SK-N-SH (cell line): Measurements from ENCODE around the gene DGLUCY. TPM values are rescaled to one million over a fixed set of nuclear protein-coding genes. Genes with fewer than 3 reads are reported as not detected.

Experiments used
- CHD2 ChIP-seq: fragments of 150-350 bp; IDR thresholded peaks from 2 replicates; pipeline ENCODE4 v1.6.1; 2018; ENCODE audit warnings: low read length; ENCODE audit not compliant: partially characterized antibody
- CTCF ChIP-seq: fragments of 200-600 bp; sonication (generic); IDR thresholded peaks from 2 replicates; pipeline ENCODE4 v1.6.1; 2017; ENCODE audit warnings: antibody characterized with exemption, mild to moderate bottlenecking, moderate library complexity
- ELF1 ChIP-seq: IDR thresholded peaks from 2 replicates; pipeline ENCODE4 v1.4.0; 2012
- FOXM1 ChIP-seq: IDR thresholded peaks from 2 replicates; pipeline ENCODE4 v1.4.0; 2012; ENCODE audit warnings: low read depth, mild to moderate bottlenecking
- MAX ChIP-seq: IDR thresholded peaks from 2 replicates; pipeline ENCODE4 v1.4.0; 2012; ENCODE audit warnings: low read depth
- MXI1 ChIP-seq: IDR thresholded peaks from 2 replicates; pipeline ENCODE4 v1.6.1; 2012; ENCODE audit warnings: mild to moderate bottlenecking, low read depth, low read length, improper control_type of control experiment
- NRF1 ChIP-seq: IDR thresholded peaks from 2 replicates; pipeline ENCODE4 v1.6.1; 2012; ENCODE audit warnings: low read depth, mild to moderate bottlenecking, low read length
- PBX3 ChIP-seq: IDR thresholded peaks from 2 replicates; pipeline ENCODE4; 2012
- POLR2AphosphoS5 ChIP-seq: IDR thresholded peaks from 2 replicates; pipeline ENCODE4 v1.6.1; 2012; ENCODE audit warnings: low read depth, low read length
- RAD21 ChIP-seq: IDR thresholded peaks from 2 replicates; pipeline ENCODE4 v1.6.1; 2012; ENCODE audit warnings: mild to moderate bottlenecking, low read length
- RCOR1 ChIP-seq: fragments of 150-350 bp; IDR thresholded peaks from 2 replicates; pipeline ENCODE4 v1.6.1; 2017; ENCODE audit warnings: antibody characterized with exemption, low read length
- RXRA ChIP-seq: IDR thresholded peaks from 2 replicates; pipeline ENCODE4 v1.4.0; 2012; ENCODE audit warnings: low read depth, mild to moderate bottlenecking, borderline replicate concordance
- SMC3 ChIP-seq: IDR thresholded peaks from 2 replicates; pipeline ENCODE4 v1.6.1; 2012; ENCODE audit warnings: low read depth, low read length, improper control_type of control experiment
- TCF12 ChIP-seq: IDR thresholded peaks from 2 replicates; pipeline ENCODE4 v1.4.0; 2012
- TEAD4 ChIP-seq: IDR thresholded peaks from 2 replicates; pipeline ENCODE4 v1.4.0; 2012; ENCODE audit warnings: mild to moderate bottlenecking, borderline replicate concordance; ENCODE audit not compliant: insufficient read depth
- YY1 ChIP-seq: IDR thresholded peaks from 2 replicates; pipeline ENCODE4 v1.4.0; 2012; ENCODE audit warnings: low read depth, mild to moderate bottlenecking
- polyA plus RNA-seq, 3 experiments: library from polyadenylated mRNA; depleted of rRNA; stranded (reverse); fragments of >200 nt; gene quantifications; 2 replicates each; pipeline ENCODE4 v1.2.3, GENCODE V29; 2012
- TF ChIP-seq, protein P1 (sequence below): fragments of 150-350 bp; IDR thresholded peaks from 2 replicates; pipeline ENCODE4 v1.6.1; 2017; ENCODE audit warnings: antibody characterized with exemption, low read length, low read depth, borderline replicate concordance

The DGLUCY gene
- polyA plus RNA-seq, 1 of the 3 experiments (the other 2 are of a cell fraction) = 17.2 TPM

- TF ChIP-seq CTCF = no peak
- no peak for TF ChIP-seq CHD2
- TF ChIP-seq MXI1 = no peak
- TF ChIP-seq ELF1 = no peak
- TF ChIP-seq NRF1 = no peak
- TF ChIP-seq RAD21 = 0 out of 2 replicates have a peak, but pooled peaks have one; percentile 4
- TF ChIP-seq TCF12 = no peak
- no peak for TF ChIP-seq RXRA
- no peak for TF ChIP-seq MAX
- TF ChIP-seq FOXM1 = no peak
- no peak for TF ChIP-seq TEAD4
- peak; percentile 49 for TF ChIP-seq POLR2AphosphoS5
- TF ChIP-seq, protein P1, sequence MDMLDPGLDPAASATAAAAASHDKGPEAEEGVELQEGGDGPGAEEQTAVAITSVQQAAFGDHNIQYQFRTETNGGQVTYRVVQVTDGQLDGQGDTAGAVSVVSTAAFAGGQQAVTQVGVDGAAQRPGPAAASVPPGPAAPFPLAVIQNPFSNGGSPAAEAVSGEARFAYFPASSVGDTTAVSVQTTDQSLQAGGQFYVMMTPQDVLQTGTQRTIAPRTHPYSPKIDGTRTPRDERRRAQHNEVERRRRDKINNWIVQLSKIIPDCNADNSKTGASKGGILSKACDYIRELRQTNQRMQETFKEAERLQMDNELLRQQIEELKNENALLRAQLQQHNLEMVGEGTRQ = no peak
- TF ChIP-seq SMC3 = no peak
- TF ChIP-seq RCOR1 = no peak
- TF ChIP-seq YY1 = no peak
- TF ChIP-seq PBX3 = no peak
Observed at GRCh38 chr14:91114079-91115065, 499 bp downstream of the DGLUCY start (continued).
